MM.1S (cell line): ENCODE data around the gene SPEM3.

ENCODE experiments used
- DNase-seq: peaks from one replicate; pipeline ENCODE4 v3.0.0-alpha.2; 2015
- H2AFZ ChIP-seq: fragments of 300-600 bp; sonication (generic); 2 replicates; pipeline ENCODE4 v1.6.0; 2016; ENCODE audit warnings: antibody characterized with exemption, low read length
- H3F3A ChIP-seq: fragments of 300-600 bp; sonication (generic); 2 replicates; pipeline ENCODE4 v1.6.1; 2016; ENCODE audit warnings: mild to moderate bottlenecking, antibody characterized with exemption, low read length, moderate library complexity, mixed read lengths; ENCODE audit not compliant: insufficient read depth
- H3K27ac ChIP-seq: fragments of 300-600 bp; sonication (generic); 2 replicates; pipeline ENCODE4 v1.5.1; 2016; ENCODE audit warnings: mild to moderate bottlenecking, low read length
- H3K27me3 ChIP-seq: fragments of 300-600 bp; sonication (generic); replicated peaks from 2 replicates; pipeline ENCODE4 v1.6.0; 2016; ENCODE audit warnings: low read length; ENCODE audit not compliant: insufficient read depth
- H3K36me3 ChIP-seq: fragments of 300-600 bp; sonication (generic); replicated peaks from 2 replicates; pipeline ENCODE4 v1.6.1; 2016; ENCODE audit warnings: mild to moderate bottlenecking, low read length, mixed read lengths; ENCODE audit not compliant: insufficient read depth
- H3K4me1 ChIP-seq: fragments of 300-600 bp; sonication (generic); 2 replicates; pipeline ENCODE4 v1.6.1; 2016; ENCODE audit warnings: low read length, mixed read lengths
- H3K4me2 ChIP-seq: fragments of 300-600 bp; sonication (generic); 2 replicates; pipeline ENCODE4 v1.6.0; 2016; ENCODE audit warnings: low read depth, low read length
- H3K4me3 ChIP-seq: fragments of 300-600 bp; sonication (generic); 2 replicates; pipeline ENCODE4 v1.5.1; 2016; ENCODE audit warnings: low read length, mixed read lengths
- H3K79me2 ChIP-seq: fragments of 300-600 bp; sonication (generic); 2 replicates; pipeline ENCODE4 v1.6.1; 2016; ENCODE audit warnings: mixed run types, low read length, mixed read lengths
- H3K9ac ChIP-seq: fragments of 300-600 bp; sonication (generic); 2 replicates; pipeline ENCODE4 v1.6.1; 2016; ENCODE audit warnings: low read length, mixed read lengths
- H3K9me2 ChIP-seq: fragments of 300-600 bp; sonication (generic); replicated peaks from 2 replicates; pipeline ENCODE4 v1.6.1; 2016; ENCODE audit warnings: mild to moderate bottlenecking, low read length, mixed read lengths; ENCODE audit not compliant: insufficient read depth
- H3K9me3 ChIP-seq: fragments of 300-600 bp; sonication (generic); replicated peaks from 2 replicates; pipeline ENCODE4 v1.6.1; 2016; ENCODE audit warnings: mild to moderate bottlenecking, low read length, mixed read lengths; ENCODE audit not compliant: insufficient read depth
- H4K20me1 ChIP-seq: fragments of 300-600 bp; sonication (generic); 2 replicates; pipeline ENCODE4 v1.6.1; 2016; ENCODE audit warnings: mild to moderate bottlenecking, low read length, moderate library complexity, mixed read lengths; ENCODE audit not compliant: insufficient read depth
- CTCF ChIP-seq: fragments of 300-600 bp; sonication (generic); IDR thresholded peaks from 2 replicates; pipeline ENCODE4 v1.5.1; 2016; ENCODE audit warnings: antibody characterized with exemption, low read length, mixed read lengths
- EZH2 ChIP-seq: fragments of 300-600 bp; sonication (generic); optimal IDR thresholded peaks from 2 replicates; pipeline ENCODE3; 2017; ENCODE audit warnings: low read depth, mild to moderate bottlenecking, antibody characterized with exemption, low read length, mixed read lengths
- EZH2phosphoT487 ChIP-seq: fragments of 300-600 bp; sonication (generic); IDR thresholded peaks from 2 replicates; pipeline ENCODE4 v1.6.1; 2018; ENCODE audit warnings: antibody characterized with exemption, low read length

SPEM3 gene

GRCh38 chr17:7403977-7404736 lies 24.5 kb upstream of the SPEM3 start, which contains the start of gene TMEM256:
TMEM256 (minus strand) TSS chr17:7404097; CDS start chr17:7404084, 13 bp downstream.
- H4K20me1 ChIP-seq: no peaks in the 10 kb centered on the region
- no peaks in the 10 kb centered on the region; the same call in 1 of the 2 replicates for H3K79me2 ChIP-seq
- H3K9me2 ChIP-seq: no peaks in the 10 kb centered on the region
- H3K27ac ChIP-seq: peak within 1 kb of the TSS; percentile 55; the same call in 1 of the 2 replicates
- no peaks in the 10 kb centered on the region for H3F3A ChIP-seq
- peak; percentile 99 for DNase-seq
- peak within 1 kb of the TSS; percentile 86 for H3K4me2 ChIP-seq
- H2AFZ ChIP-seq: peak within 1 kb of the TSS; percentile 81
- peak within 1 kb of the TSS; percentile 64 for H3K9ac ChIP-seq
- H3K27me3 ChIP-seq: peaks cover 31% of the 10 kb centered on the region
- H3K4me3 ChIP-seq: peak within 1 kb of the TSS; percentile 76
- H3K4me1 ChIP-seq: peaks cover 4% of the 10 kb centered on the region; the same call in 1 of the 2 replicates
- no peaks in the 10 kb centered on the region for H3K9me3 ChIP-seq
- H3K36me3 ChIP-seq: no peaks in the 10 kb centered on the region
- no peak for TF ChIP-seq EZH2phosphoT487
- TF ChIP-seq EZH2: no peak
- no peak for TF ChIP-seq CTCF

GRCh38 chr17:7404737-7405349 lies 23.8 kb upstream of the SPEM3 start:
- H3F3A ChIP-seq: no peaks in the 10 kb centered on the region
- H3K9me3 ChIP-seq: no peaks in the 10 kb centered on the region
- H3K4me3 ChIP-seq: peak overlapping the region; percentile 69
- no peak overlapping the region for H3K27ac ChIP-seq
- no peak for DNase-seq
- H3K9ac ChIP-seq: peak overlapping the region; percentile 52; the same call in 1 of the 2 replicates
- peak overlapping the region; percentile 72 for H2AFZ ChIP-seq
- H3K79me2 ChIP-seq: no peaks in the 10 kb centered on the region; the same call in 1 of the 2 replicates
- H3K9me2 ChIP-seq: no peaks in the 10 kb centered on the region
- TF ChIP-seq EZH2phosphoT487 (no peak), CTCF (no peak), EZH2 (no peak)
- H3K4me2 ChIP-seq: peak overlapping the region; percentile 86
- peaks cover 4% of the 10 kb centered on the region; the same call in 1 of the 2 replicates for H3K4me1 ChIP-seq
- no peaks in the 10 kb centered on the region for H3K36me3 ChIP-seq
- no peaks in the 10 kb centered on the region for H4K20me1 ChIP-seq
- H3K27me3 ChIP-seq: peaks cover 36% of the 10 kb centered on the region

- DNase-seq: no peak
- Histone ChIP-seq H3K9me2 (no peaks in the 10 kb centered on the region), H3K9ac (no peak overlapping the region), H4K20me1 (no peaks in the 10 kb centered on the region), H3K4me2 (peak overlapping the region; percentile 86; the same call in 1 of the 2 replicates), H3K4me1 (peaks cover 4% of the 10 kb centered on the region; the same call in 1 of the 2 replicates), H3K4me3 (peak overlapping the region; percentile 69), H3K27me3 (peaks cover 43% of the 10 kb centered on the region), H3F3A (no peaks in the 10 kb centered on the region), H3K9me3 (no peaks in the 10 kb centered on the region), H3K36me3 (no peaks in the 10 kb centered on the region), H2AFZ (peak overlapping the region; percentile 72), H3K79me2 (no peaks in the 10 kb centered on the region; the same call in 1 of the 2 replicates), H3K27ac (no peak overlapping the region)
- no peak for TF ChIP-seq EZH2
- no peak for TF ChIP-seq EZH2phosphoT487
- TF ChIP-seq CTCF: no peak
Observed at GRCh38 chr17:7405350-7406234, 23.1 kb upstream of the SPEM3 start.
